HCT116 (cell line): ENCODE measurements around the gene ZNRF3. TPM values are rescaled to one million over a fixed set of nuclear protein-coding genes. Genes with fewer than 3 reads are reported as not detected.

ENCODE experiments used
- ATAC-seq: fragments of 200-7000 bp; cut with Tn5 transposase; 2 replicates; pipeline ENCODE4 v1.9.1; 2020; ENCODE audit warnings: mild to moderate bottlenecking, moderate library complexity
- BruUV-seq: library from RNA; stranded (reverse); fragments of 400-500 nt; replicated peaks from 2 replicates; lab custom pipeline; 2021; lab: Mats Ljungman, UMichigan
- CTCF ChIA-PET: fragments of 300-600 bp; sonication (Branson Sonifier 250); formaldehyde crosslinking; loops from one replicate; lab custom pipeline; 2021; ENCODE audit warnings: antibody characterized with exemption; lab: Charles Lee
- POLR2A ChIA-PET: fragments of 300-600, 350-600 bp; sonication (Branson Sonifier 250); formaldehyde crosslinking; loops from one replicate; lab custom pipeline; 2021; ENCODE audit warnings: antibody characterized with exemption; lab: Charles Lee
- RAD21 ChIA-PET, 2 experiments: fragments of 300-600 bp; sonication (Branson Sonifier 250); formaldehyde crosslinking; loops; one replicate each; lab custom pipeline; 2023; ENCODE audit warnings: low total read pairs in 2 of 2; ENCODE audit not compliant: uncharacterized antibody in 2 of 2, unreplicated experiment in 2 of 2, low non-redundant PET in 1 of 2; lab: Charles Lee
- DNase-seq: peaks from one replicate; pipeline ENCODE4 v3.0.0-alpha.2; 2010; ENCODE audit warnings: low read depth, low spot score
- H2AFZ ChIP-seq: fragments of 200-600 bp; shearing (Covaris generic), sonication (generic); 2 replicates; pipeline ENCODE4 v1.6.1; 2017; ENCODE audit warnings: low read depth, mixed run types, mixed read lengths, antibody characterized with exemption, low read length; ENCODE audit not compliant: poor library complexity, severe bottlenecking
- H3K27ac ChIP-seq: 2 replicates; pipeline ENCODE4 v1.5.1; 2012; ENCODE audit warnings: low read depth, low read length
- H3K27me3 ChIP-seq: fragments of 200-600 bp; sonication (generic); 2 replicates; pipeline ENCODE4 v1.6.1; 2016; ENCODE audit warnings: mixed run types, low read length, mixed read lengths; ENCODE audit not compliant: insufficient read depth
- H3K36me3 ChIP-seq, 2 experiments: fragments of 200-500 bp in 1 of 2; fragments of 200-600 bp in 1 of 2; sonication (Bioruptor generic) in 1 of 2; sonication (generic) in 1 of 2; 2 replicates each; pipeline versions ENCODE4 v1.5.1 to v1.6.1; 2014 to 2016; ENCODE audit warnings: low read length in 2 of 2, inconsistent platforms in 1 of 2, mixed read lengths in 1 of 2, mixed run types in 1 of 2; ENCODE audit not compliant: insufficient read depth in 2 of 2, control insufficient read depth in 1 of 2
- H3K4me1 ChIP-seq, 2 experiments: fragments of 200-600 bp in 1 of 2; sonication (generic) in 1 of 2; 2 replicates each; pipeline versions ENCODE4 v1.5.1 to v1.6.1; 2012 to 2017; ENCODE audit warnings: low read length in 2 of 2, inconsistent platforms in 1 of 2, mild to moderate bottlenecking in 1 of 2, mixed read lengths in 1 of 2, mixed run types in 1 of 2, moderate library complexity in 1 of 2; ENCODE audit not compliant: insufficient read depth in 2 of 2, control insufficient read depth in 1 of 2
- H3K4me2 ChIP-seq: fragments of 200-600 bp; sonication (generic); 2 replicates; pipeline ENCODE4 v1.6.1; 2017; ENCODE audit warnings: mixed run types, low read length, mixed read lengths
- H3K4me3 ChIP-seq, 2 experiments: fragments of 200-600 bp in 1 of 2; sonication (generic) in 1 of 2; replicated peaks in 1 of 2; 2 replicates each; pipeline ENCODE4 v1.5.1; 2011 to 2016; ENCODE audit warnings: low read length in 2 of 2, control low read depth in 1 of 2, low read depth in 1 of 2, mild to moderate bottlenecking in 1 of 2, mixed read lengths in 1 of 2, mixed run types in 1 of 2
- H3K79me2 ChIP-seq: fragments of 200-600 bp; sonication (generic); 2 replicates; pipeline ENCODE4 v1.6.1; 2017; ENCODE audit warnings: mild to moderate bottlenecking, mixed run types, low read length, moderate library complexity, mixed read lengths; ENCODE audit not compliant: insufficient read depth
- H3K9ac ChIP-seq: fragments of 200-600 bp; sonication (generic); 2 replicates; pipeline ENCODE4 v1.6.1; 2016; ENCODE audit warnings: low read length, mixed read lengths
- H3K9me2 ChIP-seq: fragments of 200-600 bp; sonication (generic), shearing (Covaris generic); 2 replicates; pipeline ENCODE4 v1.6.1; 2017; ENCODE audit warnings: mixed run types, mild to moderate bottlenecking, moderate library complexity; ENCODE audit not compliant: insufficient read depth
- H3K9me3 ChIP-seq, 2 experiments: fragments of 200-500 bp in 1 of 2; fragments of 200-600 bp in 1 of 2; sonication (Bioruptor generic) in 1 of 2; sonication (generic) in 1 of 2; 2 replicates each; pipeline ENCODE4 v1.6.1; 2014 to 2017; ENCODE audit warnings: low read length in 2 of 2, mixed read lengths in 2 of 2, inconsistent platforms in 1 of 2, low read depth in 1 of 2, mild to moderate bottlenecking in 1 of 2, mixed run types in 1 of 2, moderate library complexity in 1 of 2; ENCODE audit not compliant: control insufficient read depth in 1 of 2, insufficient read depth in 1 of 2
- H4K20me1 ChIP-seq: fragments of 200-600 bp; sonication (generic), shearing (Covaris generic); 2 replicates; pipeline ENCODE4 v1.6.1; 2017; ENCODE audit warnings: mixed run types, mild to moderate bottlenecking, moderate library complexity; ENCODE audit not compliant: insufficient read depth
- CBX3 ChIP-seq: IDR thresholded peaks from 2 replicates; pipeline ENCODE4 v1.6.1; 2012; ENCODE audit warnings: low read depth
- CEBPB ChIP-seq: IDR thresholded peaks from 2 replicates; pipeline ENCODE4 v1.6.1; 2012; ENCODE audit warnings: low read depth
- EZH2 ChIP-seq: fragments of 200-600 bp; sonication (generic); IDR thresholded peaks from 2 replicates; pipeline ENCODE4 v1.6.1; 2017; ENCODE audit warnings: antibody characterized with exemption, mixed run types
- EZH2phosphoT487 ChIP-seq: fragments of 200-600 bp; IDR thresholded peaks from 2 replicates; pipeline ENCODE4 v1.6.1; 2018; ENCODE audit warnings: antibody characterized with exemption, borderline replicate concordance
- JUND ChIP-seq: IDR thresholded peaks from 2 replicates; pipeline ENCODE4 v1.6.1; 2012
- POLR2A ChIP-seq: IDR thresholded peaks from 2 replicates; pipeline ENCODE4 v1.7.0; 2011; ENCODE audit warnings: borderline replicate concordance; ENCODE audit not compliant: insufficient read depth, insufficient read length; ENCODE audit errors: extremely low read depth
- RAD21 ChIP-seq: IDR thresholded peaks from 2 replicates; pipeline ENCODE4 v1.6.1; 2012; ENCODE audit warnings: low read depth, mild to moderate bottlenecking
- REST ChIP-seq: IDR thresholded peaks from 2 replicates; pipeline ENCODE4 v1.6.1; 2012; ENCODE audit warnings: low read depth
- SIN3A ChIP-seq: IDR thresholded peaks from 2 replicates; pipeline ENCODE4 v1.6.1; 2012; ENCODE audit warnings: low read depth
- SP1 ChIP-seq: IDR thresholded peaks from 2 replicates; pipeline ENCODE4 v1.6.1; 2012; ENCODE audit warnings: low read depth
- SRF ChIP-seq: IDR thresholded peaks from 2 replicates; pipeline ENCODE4 v1.6.1; 2012; ENCODE audit warnings: low read depth
- YY1 ChIP-seq: IDR thresholded peaks from 2 replicates; pipeline ENCODE4 v1.6.1; 2011; ENCODE audit warnings: low read length, low read depth, moderate library complexity, mild to moderate bottlenecking; ENCODE audit not compliant: insufficient replicate concordance; ENCODE audit errors: extremely low read depth
- ZBTB33 ChIP-seq: IDR thresholded peaks from 2 replicates; pipeline ENCODE4 v1.6.1; 2011; ENCODE audit warnings: mild to moderate bottlenecking, low read length, moderate library complexity; ENCODE audit not compliant: insufficient replicate concordance; ENCODE audit errors: extremely low read depth
- ZFX ChIP-seq: fragments of 450-650 bp; IDR thresholded peaks from 2 replicates; pipeline ENCODE4 v1.6.1; 2017
- ZNF274 ChIP-seq: fragments of 200-500 bp; sonication (Bioruptor generic); IDR thresholded peaks from 2 replicates; pipeline ENCODE4 v1.6.1; 2014; ENCODE audit warnings: mild to moderate bottlenecking, low read depth, low read length, inconsistent platforms
- intact Hi-C: fragments of 100-400 bp; cut with micrococcal nuclease; formaldehyde crosslinking; loops from 2 replicates; pipeline ENCODE4 v1.10.0; 2022
- total RNA-seq: library from RNA; stranded (reverse); gene quantifications from one replicate; pipeline ENCODE4 v1.2.1, GENCODE V29; 2021; ENCODE audit not compliant: unreplicated experiment
- TF ChIP-seq, protein P1 (sequence below), 3 experiments: fragments of 200-600 bp in 1 of 3; sonication (generic) in 1 of 3; IDR thresholded peaks in 2 of 3; conservative IDR thresholded peaks in 1 of 3; 2 replicates each; pipeline ENCODE4 v1.5.1; 2012 to 2017; ENCODE audit warnings: low read depth in 2 of 3, low read length in 2 of 3, antibody characterized with exemption in 1 of 3, borderline replicate concordance in 1 of 3, control low read depth in 1 of 3, mild to moderate bottlenecking in 1 of 3, mixed read lengths in 1 of 3, mixed run types in 1 of 3, moderate library complexity in 1 of 3; ENCODE audit not compliant: insufficient read depth in 1 of 3

ZNRF3 gene
- total RNA-seq, 1 experiment from 2014 or later: 12.2 TPM

GRCh38 chr22:29030016-29030617, 146.7 kb downstream of the ZNRF3 start (continued):
- TF ChIP-seq, protein P1, sequence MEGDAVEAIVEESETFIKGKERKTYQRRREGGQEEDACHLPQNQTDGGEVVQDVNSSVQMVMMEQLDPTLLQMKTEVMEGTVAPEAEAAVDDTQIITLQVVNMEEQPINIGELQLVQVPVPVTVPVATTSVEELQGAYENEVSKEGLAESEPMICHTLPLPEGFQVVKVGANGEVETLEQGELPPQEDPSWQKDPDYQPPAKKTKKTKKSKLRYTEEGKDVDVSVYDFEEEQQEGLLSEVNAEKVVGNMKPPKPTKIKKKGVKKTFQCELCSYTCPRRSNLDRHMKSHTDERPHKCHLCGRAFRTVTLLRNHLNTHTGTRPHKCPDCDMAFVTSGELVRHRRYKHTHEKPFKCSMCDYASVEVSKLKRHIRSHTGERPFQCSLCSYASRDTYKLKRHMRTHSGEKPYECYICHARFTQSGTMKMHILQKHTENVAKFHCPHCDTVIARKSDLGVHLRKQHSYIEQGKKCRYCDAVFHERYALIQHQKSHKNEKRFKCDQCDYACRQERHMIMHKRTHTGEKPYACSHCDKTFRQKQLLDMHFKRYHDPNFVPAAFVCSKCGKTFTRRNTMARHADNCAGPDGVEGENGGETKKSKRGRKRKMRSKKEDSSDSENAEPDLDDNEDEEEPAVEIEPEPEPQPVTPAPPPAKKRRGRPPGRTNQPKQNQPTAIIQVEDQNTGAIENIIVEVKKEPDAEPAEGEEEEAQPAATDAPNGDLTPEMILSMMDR (IDR thresholded peaks at IDR 0.05 in 2 of 3, conservative IDR thresholded peaks at IDR 0.05 in 1 of 3; ENCODE audit: borderline replicate concordance in 1 of 3, insufficient read depth in 1 of 3, low read depth in 2 of 3, low read length in 2 of 3): peak in 2 of 3 experiments; percentile 15 to 30; a peak in 1 of 6 replicates
- TF ChIP-seq ZFX (no peak), CEBPB (peak; percentile 43; the same call in 1 of the 2 replicates)

GRCh38 chr22:29030618-29031226, 147.3 kb downstream of the ZNRF3 start:
- Histone ChIP-seq H3K9me2 (no peaks in the 10 kb centered on the region), H3K9me3 (no peaks in the 10 kb centered on the region), H2AFZ (no peak overlapping the region), H3K9ac (peak overlapping the region; percentile 68), H3K4me3 (peak overlapping the region; percentile 45 to 57), H4K20me1 (no peaks in the 10 kb centered on the region), H3K79me2 (peaks cover 15% of the 10 kb centered on the region; the same call in 1 of the 2 replicates), H3K36me3 (no peaks in the 10 kb centered on the region), H3K27me3 (no peaks in the 10 kb centered on the region), H3K4me1 (peaks cover 52 to 64% of the 10 kb centered on the region in 2 experiments), H3K4me2 (peak overlapping the region; percentile 80), H3K27ac (peak overlapping the region; percentile 97)
- ChIA-PET CTCF (interaction anchor here (0.7 to 2.0 kb wide), 4 partner anchors 10 to 175 kb away, joined by 3 to 26 read pairs (median 6); partner anchors contain the start of gene ZNRF3), POLR2A (interaction anchor here (0.8 to 2.5 kb wide), 7 partner anchors 27 to 231 kb away, joined by 3 to 16 read pairs (median 3); partner anchors contain the start of genes XBP1 and ZNRF3), RAD21 (interaction anchor here (0.9 to 2.0 kb wide), 8 partner anchors 9 to 175 kb away, joined by 3 to 12 read pairs (median 5); partner anchors contain the start of gene ZNRF3 (in 1 of the 2))
- no TSS peak for BruUV-seq
- intact Hi-C loops: loop anchor here (1.0 to 2.0 kb wide), 3 partner anchors 54 to 147 kb away; partner anchors contain the start of gene ZNRF3
- peak; percentile 65 for ATAC-seq
- DNase-seq: peak; percentile 89
- no peak for TF ChIP-seq SRF
- TF ChIP-seq JUND: peak; percentile 75
- TF ChIP-seq REST: no peak
- no peak for TF ChIP-seq RAD21
- TF ChIP-seq POLR2A: no peak
- TF ChIP-seq SIN3A: no peak
- TF ChIP-seq CBX3: peak; percentile 15; the same call in 1 of the 2 replicates
- no peak for TF ChIP-seq YY1
- peak; percentile 86 for TF ChIP-seq SP1
- no peak for TF ChIP-seq CEBPB
- TF ChIP-seq ZBTB33: no peak
- no peak for TF ChIP-seq EZH2phosphoT487
- TF ChIP-seq EZH2: no peak
- TF ChIP-seq ZNF274: no peak
- no peak for TF ChIP-seq ZFX
